Dermis blood vessel endothelial cell (primary cell): ENCODE results near the gene RDH11. TPM values are rescaled to one million over a fixed set of nuclear protein-coding genes. Genes with fewer than 3 reads are reported as not detected.
A peak's percentile ranks its signal among the peaks of the same experiment; 100 is the strongest.
"Not testable (repeated sequence)": the region's sequence is repeated elsewhere in the genome, so short reads cannot be mapped to it uniquely, and the experiment has no call there.

ENCODE experiments used
- DNase-seq: peaks from one replicate; pipeline ENCODE4 v3.0.0; 2010
- total RNA-seq: library from RNA; depleted of rRNA; stranded (reverse); fragments of >200 nt; gene quantifications from 2 replicates; pipeline ENCODE4 v1.2.3, GENCODE V29; 2014

Gene RDH11
- total RNA-seq = 91.9 and 113 TPM in 2 replicates

- DNase-seq = peak; percentile 92
These were observed at the start of gene RDH11 for GRCh38 chr14:67695394-67695949. Gene RDH11 (minus strand): TSS chr14:67695764. CDS start chr14:67695703, 61 bp downstream.

GRCh38 chr14:67744046-67744445, 48.5 kb upstream of the RDH11 start:
- no peak for DNase-seq

- peak; percentile 33 for DNase-seq
These were observed 43.4 kb upstream of the RDH11 start for GRCh38 chr14:67738740-67739504.

- no peak for DNase-seq
These were observed 41.2 kb upstream of the RDH11 start for GRCh38 chr14:67736771-67737170.

- peak; percentile 60 for DNase-seq
These were observed 40.0 kb upstream of the RDH11 start for GRCh38 chr14:67735336-67736147.

GRCh38 chr14:67734675-67735074, 39.1 kb upstream of the RDH11 start:
- peak; percentile 53 for DNase-seq

- DNase-seq = no peak
These were observed 38.1 kb upstream of the RDH11 start for GRCh38 chr14:67733616-67734015.

- no peak for DNase-seq
These were observed 33.7 kb upstream of the RDH11 start for GRCh38 chr14:67729072-67729885.

- DNase-seq = no peak
These were observed 32.7 kb upstream of the RDH11 start for GRCh38 chr14:67728258-67728657.

GRCh38 chr14:67727361-67727760, 31.8 kb upstream of the RDH11 start:
- no peak for DNase-seq

GRCh38 chr14:67725171-67725570, 29.6 kb upstream of the RDH11 start:
- DNase-seq = no peak

- DNase-seq = no peak
These were observed 26.7 kb upstream of the RDH11 start for GRCh38 chr14:67722293-67722692.

GRCh38 chr14:67721875-67722274, 26.3 kb upstream of the RDH11 start:
- DNase-seq = no peak

GRCh38 chr14:67719866-67720265, 24.3 kb upstream of the RDH11 start:
- no peak for DNase-seq

- not testable (repeated sequence) for DNase-seq
These were observed 23.8 kb upstream of the RDH11 start for GRCh38 chr14:67719385-67719784.

GRCh38 chr14:67718265-67718664, 22.7 kb upstream of the RDH11 start:
- no peak for DNase-seq

GRCh38 chr14:67717048-67717447, 21.5 kb upstream of the RDH11 start:
- DNase-seq = no peak

- no peak for DNase-seq
These were observed 14.6 kb upstream of the RDH11 start for GRCh38 chr14:67710209-67710608.

- DNase-seq = not testable (repeated sequence)
These were observed 14.2 kb upstream of the RDH11 start for GRCh38 chr14:67709796-67710195.

GRCh38 chr14:67709346-67709745, 13.8 kb upstream of the RDH11 start:
- DNase-seq = not testable (repeated sequence)

GRCh38 chr14:67705211-67705610, 9.6 kb upstream of the RDH11 start:
- no peak for DNase-seq

- peak; percentile 78 for DNase-seq
These were observed 9.0 kb upstream of the RDH11 start for GRCh38 chr14:67704484-67705089.
